ENCODE results near the gene PFDN1. TPM values are rescaled to one million over a fixed set of nuclear protein-coding genes. Genes with fewer than 3 reads are reported as not detected.

Gene PFDN1
- total and polyA plus RNA-seq, 10 of the 15 experiments (the other 5 are each of a cell fraction or from before 2014, with no cell fraction given), result 62.9 to 193 (median 102) TPM

- Histone ChIP-seq H4K20me1 (ENCODE audit: control insufficient read depth, insufficient read depth) (no peaks in the 10 kb centered on the region), H3K4me3 (no peak overlapping the region), H3K36me3 (ENCODE audit: control insufficient read depth in 2 of 2, insufficient read depth in 2 of 2, low read length in 1 of 2) (peaks cover 0 to 9% of the 10 kb centered on the region in 2 experiments; a peak in 2 of 4 replicates), H2AFZ (ENCODE audit: control insufficient read depth, low read depth, low read length) (no peak overlapping the region), H3K79me2 (ENCODE audit: control insufficient read depth, insufficient read depth, low read length) (peaks cover 54% of the 10 kb centered on the region), H3K9ac (ENCODE audit: control insufficient read depth, insufficient read depth, low read length) (no peak overlapping the region), H3K4me1 (ENCODE audit: control insufficient read depth, insufficient read depth, low read length) (no peaks in the 10 kb centered on the region), H3K27me3 (replicated peaks in 1 of 2; ENCODE audit: control insufficient read depth in 2 of 2, insufficient read depth in 2 of 2, low read length in 1 of 2) (no peaks in the 10 kb centered on the region), H3K4me2 (ENCODE audit: control insufficient read depth, insufficient read depth) (no peak overlapping the region), H3K27ac (ENCODE audit: control insufficient read depth, insufficient read depth) (no peak overlapping the region), H3K9me3 (replicated peaks; ENCODE audit: control insufficient read depth, insufficient read depth, low read length) (no peaks in the 10 kb centered on the region)
- SMC1A ChIA-PET (ENCODE audit: uncharacterized antibody, unreplicated experiment), result interaction anchor here (0.6 to 1.5 kb wide), 6 partner anchors 15 to 54 kb away, joined by 3 to 7 read pairs (median 6); no protein-coding TSS in a partner anchor
- ATAC-seq (no peak), DNase-seq (ENCODE audit: low read depth, low spot score) (no peak), FAIRE-seq (no peak)
- POLR2A ChIA-PET, result interaction anchor here (0.7 kb wide), 1 partner anchor 42 kb away, joined by 4 read pairs; no protein-coding TSS in a partner anchor
- 100% methylated on average over 1 of the region's 1 CpG for WGBS (ENCODE audit: insufficient coverage, insufficient replicate concordance, low lambda C conversion rate, missing lambda C conversion rate)
- intact Hi-C loops (cut with micrococcal nuclease; ENCODE audit: unreplicated experiment), result no loop called here
- in situ Hi-C loops (cut with MboI), result no loop called here
- RAD21 ChIA-PET (ENCODE audit: unreplicated experiment), result interaction anchor here (0.6 to 1.0 kb wide), 3 partner anchors 48 to 428 kb away, joined by 3 to 5 read pairs (median 3); partner anchors contain the start of gene HBEGF
- BruUV-seq (replicated peaks), result no TSS peak
- CTCF ChIA-PET, result interaction anchor here (0.6 to 4.0 kb wide), 10 partner anchors 14 to 104 kb away, joined by 3 to 19 read pairs (median 4); partner anchors contain the start of gene HBEGF
- no peak for TF ChIP-seq NRF1 (conservative IDR thresholded peaks at IDR 0.05; ENCODE audit: low read depth, low read length)
- no peak for TF ChIP-seq SREBF1 (IDR thresholded peaks at IDR 0.05; ENCODE audit: low read length)
- no peak for TF ChIP-seq ATF2 (IDR thresholded peaks at IDR 0.05; ENCODE audit: low read length)
- TF ChIP-seq PAX5 (IDR thresholded peaks at IDR 0.05; ENCODE audit: borderline replicate concordance, low read depth, low read length), result no peak
- no peak for TF ChIP-seq MYC (IDR thresholded peaks at IDR 0.05; ENCODE audit: insufficient read depth, insufficient read length, insufficient replicate concordance, low read length, severe bottlenecking)
- TF ChIP-seq E2F8 (IDR thresholded peaks at IDR 0.05; ENCODE audit: low read depth, partially characterized antibody), result no peak
These were observed 4.7 kb downstream of the PFDN1 start for GRCh38 chr5:140298183-140298601.
